HG03108 (cell line): ENCODE measurements around the gene OXER1.
A peak's percentile ranks its signal among the peaks of the same experiment; 100 is the strongest.
"Not testable (repeated sequence)": the region's sequence is repeated elsewhere in the genome, so short reads cannot be mapped to it uniquely, and the experiment has no call there.

Source experiments
- ATAC-seq: cut with Tn5 transposase; IDR thresholded peaks from one replicate; pipeline ENCODE4 v1.9.1; 2021; ENCODE audit warnings: moderate library complexity; ENCODE audit not compliant: unreplicated experiment

OXER1 gene

DNA sequence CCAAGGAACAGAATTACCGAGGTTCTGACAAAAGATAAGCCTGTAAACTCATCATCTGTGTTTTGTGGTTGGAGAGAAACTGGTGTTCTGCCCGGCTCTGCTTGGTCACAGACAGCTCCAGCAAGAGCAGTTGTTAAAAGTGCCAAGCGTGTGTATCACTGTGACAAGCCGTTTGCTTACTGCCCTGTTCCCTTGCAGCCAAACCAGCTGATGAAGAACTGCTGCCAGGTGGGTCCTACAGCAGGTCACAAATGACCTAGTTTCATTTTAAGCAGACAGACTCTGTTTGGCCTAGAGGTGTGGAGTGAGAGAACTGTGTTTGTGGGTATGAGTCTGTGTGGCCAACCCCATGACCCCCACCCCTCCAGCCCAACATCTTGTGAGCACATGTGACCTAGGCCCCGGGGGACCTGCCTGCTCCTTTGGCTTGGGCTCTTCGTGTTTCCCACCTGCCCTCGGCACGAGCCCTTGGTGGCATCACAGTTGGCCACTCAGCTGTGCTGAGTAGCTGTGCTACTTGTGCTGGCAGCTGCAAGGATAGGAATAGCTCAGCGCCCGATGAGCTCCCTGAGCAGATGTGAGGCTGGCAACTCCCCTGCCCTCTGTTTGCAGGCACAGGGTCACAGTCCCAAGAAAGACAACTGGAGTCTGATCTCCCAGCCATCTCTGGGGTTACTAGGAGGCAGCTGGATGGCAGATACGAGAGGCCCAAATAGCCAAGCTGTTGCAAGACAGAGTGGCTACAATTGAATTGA, 9.7 kb downstream of the OXER1 start:
- ATAC-seq, result peak; percentile 67

- ATAC-seq, result no peak
Measured at GRCh38 chr2:42752816-42753813, 10.8 kb downstream of the OXER1 start.

DNA sequence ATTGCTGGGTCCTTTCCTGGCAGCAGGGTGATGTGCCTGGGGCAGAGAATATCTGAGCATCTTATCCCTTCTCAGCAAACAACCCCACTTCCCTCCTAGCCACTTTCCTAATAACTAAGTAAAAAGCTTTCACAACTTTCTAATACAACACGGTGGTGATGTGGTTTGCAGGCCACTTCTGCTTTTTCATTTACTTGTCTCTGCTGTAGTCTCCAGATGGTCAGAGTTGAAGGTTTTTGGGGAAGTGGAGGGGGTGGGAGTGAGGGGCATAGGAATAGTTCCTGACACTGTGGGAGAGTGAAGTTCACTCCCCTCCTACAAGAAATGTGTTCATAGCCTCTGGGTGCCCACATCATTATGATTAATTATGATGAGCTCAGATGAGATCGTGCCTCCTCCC, 11.6 kb downstream of the OXER1 start:
- peak; percentile 48 for ATAC-seq

GRCh38 chr2:42748840-42749239, 15.1 kb downstream of the OXER1 start:
- no peak for ATAC-seq

- no peak for ATAC-seq
Measured at GRCh38 chr2:42747422-42747821, 16.5 kb downstream of the OXER1 start.

DNA sequence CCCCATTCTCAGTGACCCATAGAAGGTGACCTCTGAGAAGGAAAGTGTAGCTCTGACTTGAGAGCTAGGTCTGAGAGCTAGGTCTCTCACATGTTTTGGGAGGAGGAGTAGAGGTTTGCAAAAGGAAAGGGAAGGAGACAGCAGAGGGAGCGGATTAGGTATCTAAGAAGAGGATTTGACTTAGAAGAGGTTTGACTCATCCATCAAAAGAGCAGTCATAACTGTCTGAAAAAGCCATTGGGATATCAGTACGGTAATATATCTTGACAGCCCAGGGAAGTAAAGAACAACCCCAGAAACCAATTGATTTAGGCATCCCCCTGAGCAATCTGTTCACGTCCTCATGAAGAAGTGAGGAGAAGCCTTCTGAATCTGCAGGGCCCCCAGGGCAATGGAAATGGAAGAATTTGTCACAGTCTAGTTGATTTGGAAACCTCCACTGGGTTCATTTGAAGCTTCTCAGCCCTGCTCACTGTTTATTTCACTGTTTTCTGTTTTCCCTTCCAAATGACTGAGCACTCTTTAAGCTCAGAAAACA, 19.3 kb downstream of the OXER1 start:
- ATAC-seq, result no peak

DNA sequence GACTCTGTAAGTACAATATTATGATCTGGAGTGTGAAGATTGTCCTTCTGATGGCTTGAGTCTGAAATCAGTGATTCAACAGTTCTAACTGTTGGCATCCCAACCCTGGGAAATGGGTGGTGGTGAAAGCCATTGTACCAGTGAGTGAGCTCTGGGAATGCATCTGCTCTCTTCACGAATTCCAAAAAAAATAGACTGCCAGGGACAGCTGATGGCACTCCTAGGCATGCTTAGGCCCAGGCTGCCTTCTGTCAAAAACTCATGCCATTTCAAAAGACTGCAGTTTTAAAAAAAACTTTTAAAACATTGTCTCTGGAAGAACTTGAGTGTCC, 20.3 kb downstream of the OXER1 start:
- ATAC-seq, result no peak

- no peak for ATAC-seq
Measured at GRCh38 chr2:42742740-42743658, 20.9 kb downstream of the OXER1 start.

DNA sequence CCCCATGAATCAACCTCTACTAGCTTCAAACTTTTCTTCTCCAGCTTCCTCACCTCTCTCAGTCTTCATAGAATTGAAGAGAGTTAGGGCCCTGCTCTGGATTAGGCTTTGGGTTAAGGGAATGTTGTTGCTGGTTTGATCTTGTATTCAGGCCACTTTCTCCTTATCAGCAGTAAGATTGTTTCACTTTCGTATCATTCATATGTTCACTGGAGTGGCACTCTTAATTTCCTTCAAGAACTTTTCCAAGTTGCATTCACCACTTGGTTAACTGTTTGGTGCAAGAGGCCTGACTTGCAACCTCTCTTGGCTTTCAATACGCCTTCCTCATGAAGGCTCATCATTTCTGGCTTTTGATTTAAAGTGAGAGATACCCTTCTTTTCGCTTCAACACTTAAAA, 22.8 kb downstream of the OXER1 start:
- no peak for ATAC-seq

GRCh38 chr2:42736598-42737322, 27.2 kb downstream of the OXER1 start:
- ATAC-seq, result no peak

DNA sequence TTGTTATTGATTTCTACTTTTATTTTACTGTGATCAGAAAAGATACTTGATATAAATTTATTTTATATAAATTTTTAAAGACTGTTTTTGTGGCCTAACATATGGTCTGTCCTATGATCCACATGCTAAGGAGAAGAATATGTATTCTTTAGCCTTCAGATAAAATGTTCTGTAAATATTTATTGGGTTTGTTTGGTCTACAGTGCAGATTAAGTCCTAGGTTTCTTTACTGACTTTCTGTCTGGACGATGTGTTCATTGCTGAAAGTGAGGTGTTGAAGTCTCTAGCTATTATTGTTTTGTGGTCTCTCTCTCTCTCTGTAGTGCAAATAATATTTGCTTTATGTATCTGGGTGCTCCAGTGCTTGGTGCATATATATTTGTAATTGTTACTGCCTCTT, 30.1 kb downstream of the OXER1 start:
- ATAC-seq, result no peak

- ATAC-seq, result not testable (repeated sequence)
Measured at GRCh38 chr2:42731316-42731715, 32.6 kb downstream of the OXER1 start.

DNA sequence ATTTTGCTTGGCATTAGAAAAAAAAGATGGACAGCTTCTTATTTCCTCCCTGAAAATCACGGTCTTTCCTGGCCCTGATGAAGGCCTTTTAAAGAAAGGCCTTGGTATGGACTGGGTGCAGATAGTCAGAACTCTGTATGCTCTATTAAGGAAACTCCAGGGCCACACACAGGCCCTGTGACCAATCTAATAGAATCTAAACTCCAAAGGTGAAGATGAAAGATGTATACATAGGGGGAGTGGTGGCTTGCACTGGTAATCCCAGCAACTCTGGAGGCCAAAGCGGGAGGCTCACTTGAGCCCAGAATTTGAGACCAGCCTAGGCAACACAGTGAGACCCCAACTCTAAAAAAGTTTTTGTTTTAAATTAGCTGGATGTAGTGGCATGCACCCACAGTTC, 37.3 kb downstream of the OXER1 start:
- ATAC-seq, result no peak

DNA sequence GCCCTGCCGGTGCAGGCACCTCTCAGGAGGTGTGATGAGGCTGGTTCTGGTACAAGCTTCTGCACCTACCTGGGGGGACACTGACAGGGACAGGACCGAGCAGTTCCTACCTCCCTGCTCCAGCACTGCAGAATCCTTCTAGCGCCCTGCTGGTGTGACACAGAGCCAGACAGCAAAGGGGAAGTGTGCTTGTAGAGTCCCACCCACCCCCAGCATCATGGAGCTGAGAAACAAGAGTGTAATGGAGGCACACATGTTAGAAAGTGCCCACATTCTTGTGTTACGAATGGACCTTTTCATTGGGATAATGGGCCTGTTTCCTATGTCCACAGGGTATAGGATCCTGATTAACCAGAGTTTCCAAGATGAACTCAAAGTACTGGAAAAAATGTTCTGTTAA, 38.3 kb downstream of the OXER1 start:
- no peak for ATAC-seq

GRCh38 chr2:42724886-42725285, 39.0 kb downstream of the OXER1 start:
- ATAC-seq, result no peak

DNA sequence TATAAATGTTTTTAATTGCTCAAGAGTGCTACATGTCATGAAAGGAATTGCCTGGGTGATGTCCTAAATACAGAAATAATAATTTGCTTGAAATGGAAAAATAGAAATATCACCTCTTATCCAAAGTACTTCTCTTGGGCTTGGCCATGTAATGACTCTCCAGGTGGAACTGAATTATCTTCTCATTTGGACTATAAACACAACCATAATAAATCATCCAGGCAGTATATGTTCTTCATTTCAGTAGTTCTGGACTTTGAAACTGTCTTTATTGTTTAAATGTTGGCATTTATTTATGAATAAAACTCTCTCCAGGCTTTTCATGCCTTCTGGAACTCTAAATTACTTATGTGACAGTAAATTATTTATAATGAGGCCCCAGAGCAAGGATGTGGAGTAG, 40.5 kb downstream of the OXER1 start:
- no peak for ATAC-seq

DNA sequence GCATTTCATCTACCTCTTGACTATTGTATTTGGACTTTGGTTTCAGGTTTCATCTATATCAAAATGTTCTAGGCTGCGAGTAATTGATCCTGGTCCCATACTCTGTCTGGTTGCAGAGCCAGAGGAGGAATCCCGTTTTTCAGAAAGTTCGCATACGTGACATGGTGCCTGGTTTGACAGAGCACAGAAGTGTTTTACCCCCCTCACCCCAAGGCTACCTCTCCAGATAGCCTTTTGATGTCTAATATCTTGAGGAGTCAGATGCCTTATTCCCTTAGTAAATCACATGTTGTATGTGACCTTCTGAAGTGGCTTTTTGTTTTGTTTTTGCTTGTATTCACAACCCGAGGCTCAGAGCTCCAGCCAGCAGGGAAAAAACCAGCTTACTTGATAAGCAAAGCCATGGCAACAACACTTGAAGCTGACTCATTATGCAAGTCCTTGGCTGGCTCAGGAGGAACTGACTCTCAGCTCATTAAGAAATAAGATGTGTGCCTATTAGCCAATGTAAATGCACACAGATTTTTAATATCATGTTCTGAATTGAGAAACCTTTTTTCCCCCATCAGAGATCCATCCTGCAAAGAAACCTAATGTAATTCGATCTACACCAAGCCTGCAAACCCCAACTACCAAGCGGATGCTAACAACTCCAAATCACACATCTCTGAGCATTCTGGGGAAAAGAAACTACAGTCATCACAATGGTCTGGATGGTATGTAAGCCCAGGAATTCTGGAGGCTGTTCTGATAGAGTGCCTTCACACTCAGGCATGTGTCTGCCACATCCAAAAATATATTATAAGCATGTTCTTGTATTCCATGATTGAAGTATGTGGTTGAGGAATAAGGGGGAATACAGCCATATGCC, 41.4 kb downstream of the OXER1 start:
- peak; percentile 95 for ATAC-seq

- ATAC-seq, result peak; percentile 5
Measured at GRCh38 chr2:42721898-42722297, 42.0 kb downstream of the OXER1 start.

- no peak for ATAC-seq
Measured at GRCh38 chr2:42714686-42715085, 49.2 kb downstream of the OXER1 start.
